MCF 10A (cell line): ENCODE data around the gene KCNJ6. TPM values are rescaled to one million over a fixed set of nuclear protein-coding genes. Genes with fewer than 3 reads are reported as not detected.

ENCODE experiments used
- BruUV-seq: library from RNA; stranded (reverse); fragments of 400-500 nt; replicated peaks from 2 replicates; lab custom pipeline; 2021; lab: Mats Ljungman, UMichigan
- CTCF ChIA-PET: fragments of 300-600 bp; sonication (Branson Sonifier 250); formaldehyde crosslinking; extraction: SDS; loops from one replicate; lab custom pipeline; 2021; ENCODE audit warnings: antibody characterized with exemption, inconsistent platforms; lab: Yijun Ruan, JAX
- POLR2A ChIA-PET: fragments of 300-600, 350-650 bp; sonication (Branson Sonifier 250); formaldehyde crosslinking; extraction: SDS; loops from one replicate; lab custom pipeline; 2020; ENCODE audit warnings: antibody characterized with exemption, inconsistent platforms; lab: Yijun Ruan, JAX
- DNase-seq: peaks from one replicate; pipeline ENCODE4 v3.0.0-alpha.2; 2018; ENCODE audit not compliant: unreplicated experiment
- H3K27ac Mint-ChIP-seq: one replicate; pipeline ENCODE4 v1.8.0; 2022; ENCODE audit warnings: mild to moderate bottlenecking, low read depth, mixed read lengths; ENCODE audit not compliant: unreplicated experiment
- H3K27me3 Mint-ChIP-seq: one replicate; pipeline ENCODE4 v1.8.0; 2022; ENCODE audit warnings: mixed read lengths; ENCODE audit not compliant: insufficient read depth, unreplicated experiment
- H3K36me3 Mint-ChIP-seq: one replicate; pipeline ENCODE4 v1.8.0; 2022; ENCODE audit warnings: mild to moderate bottlenecking, moderate library complexity, mixed read lengths; ENCODE audit not compliant: insufficient read depth, unreplicated experiment
- H3K4me1 Mint-ChIP-seq: one replicate; pipeline ENCODE4 v1.8.0; 2022; ENCODE audit warnings: mixed read lengths; ENCODE audit not compliant: insufficient read depth, unreplicated experiment
- H3K4me3 Mint-ChIP-seq: one replicate; pipeline ENCODE4 v1.8.0; 2022; ENCODE audit warnings: mild to moderate bottlenecking, moderate library complexity, mixed read lengths; ENCODE audit not compliant: unreplicated experiment
- H3K9me3 Mint-ChIP-seq: one replicate; pipeline ENCODE4 v1.8.0; 2022; ENCODE audit warnings: mixed read lengths; ENCODE audit not compliant: unreplicated experiment
- intact Hi-C: fragments of 100-400 bp; cut with micrococcal nuclease; formaldehyde crosslinking; loops from 2 replicates; pipeline ENCODE4 v1.14.1; 2022
- total RNA-seq: library from RNA; stranded (reverse); gene quantifications from 2 replicates; pipeline ENCODE4 v1.2.3, GENCODE V29; 2022
- TF ChIP-seq, protein P1 (sequence below): fragments of 200-600 bp; IDR thresholded peaks from one replicate; pipeline ENCODE4 v1.8.0; 2022; ENCODE audit warnings: antibody characterized with exemption, mild to moderate bottlenecking; ENCODE audit not compliant: unreplicated experiment

Gene KCNJ6
- total RNA-seq, 1 experiment from 2014 or later = 0.28 TPM

GRCh38 chr21:37673801-37674575 lies 242.3 kb downstream of the KCNJ6 start:
- Mint-ChIP-seq H3K4me1 (peaks cover 15% of the 10 kb centered on the region), H3K9me3 (peaks cover 17% of the 10 kb centered on the region), H3K36me3 (peaks cover 5% of the 10 kb centered on the region), H3K4me3 (no peak overlapping the region), H3K27ac (peak overlapping the region; percentile 43), H3K27me3 (peaks cover 11% of the 10 kb centered on the region)
- ChIA-PET CTCF (interaction anchor here (0.6 to 3.8 kb wide), 28 partner anchors 10 to 1251 kb away, joined by 3 to 24 read pairs (median 5); no protein-coding TSS in a partner anchor), POLR2A (interaction anchor here (0.5 to 0.6 kb wide), 2 partner anchors 412 to 466 kb away, joined by 3 to 4 read pairs; no protein-coding TSS in a partner anchor)
- intact Hi-C loops = no loop called here
- no TSS peak for BruUV-seq
- TF ChIP-seq, protein P1, sequence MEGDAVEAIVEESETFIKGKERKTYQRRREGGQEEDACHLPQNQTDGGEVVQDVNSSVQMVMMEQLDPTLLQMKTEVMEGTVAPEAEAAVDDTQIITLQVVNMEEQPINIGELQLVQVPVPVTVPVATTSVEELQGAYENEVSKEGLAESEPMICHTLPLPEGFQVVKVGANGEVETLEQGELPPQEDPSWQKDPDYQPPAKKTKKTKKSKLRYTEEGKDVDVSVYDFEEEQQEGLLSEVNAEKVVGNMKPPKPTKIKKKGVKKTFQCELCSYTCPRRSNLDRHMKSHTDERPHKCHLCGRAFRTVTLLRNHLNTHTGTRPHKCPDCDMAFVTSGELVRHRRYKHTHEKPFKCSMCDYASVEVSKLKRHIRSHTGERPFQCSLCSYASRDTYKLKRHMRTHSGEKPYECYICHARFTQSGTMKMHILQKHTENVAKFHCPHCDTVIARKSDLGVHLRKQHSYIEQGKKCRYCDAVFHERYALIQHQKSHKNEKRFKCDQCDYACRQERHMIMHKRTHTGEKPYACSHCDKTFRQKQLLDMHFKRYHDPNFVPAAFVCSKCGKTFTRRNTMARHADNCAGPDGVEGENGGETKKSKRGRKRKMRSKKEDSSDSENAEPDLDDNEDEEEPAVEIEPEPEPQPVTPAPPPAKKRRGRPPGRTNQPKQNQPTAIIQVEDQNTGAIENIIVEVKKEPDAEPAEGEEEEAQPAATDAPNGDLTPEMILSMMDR = no peak
- DNase-seq = no peak

DNA sequence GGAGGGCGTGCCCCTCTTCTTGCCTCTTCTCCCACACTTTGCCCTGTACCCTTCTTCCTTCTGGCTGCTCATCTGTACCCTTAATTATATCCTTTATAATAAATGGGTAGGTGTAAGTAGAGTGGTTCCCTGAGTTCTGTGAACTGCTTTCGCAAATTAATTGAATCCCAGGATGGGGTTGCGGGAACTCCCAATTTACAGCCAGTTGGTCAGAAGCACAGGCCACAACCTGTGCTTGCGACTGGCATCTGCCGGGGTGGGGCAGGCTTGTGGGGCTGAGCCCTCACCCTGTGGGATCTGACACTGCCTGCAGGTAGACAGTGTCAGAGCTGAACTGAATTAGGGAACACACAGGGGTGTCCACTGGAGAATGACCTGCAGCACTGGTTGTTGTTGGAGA lies 244.9 kb downstream of the KCNJ6 start:
- DNase-seq = peak; percentile 22
- Mint-ChIP-seq H3K27me3 (no peaks in the 10 kb centered on the region), H3K4me3 (no peak overlapping the region), H3K36me3 (peaks cover 5% of the 10 kb centered on the region), H3K27ac (peak overlapping the region; percentile 80), H3K4me1 (peaks cover 15% of the 10 kb centered on the region), H3K9me3 (no peaks in the 10 kb centered on the region)
- intact Hi-C loops = no loop called here
- CTCF ChIA-PET = interaction anchor here (0.9 to 2.2 kb wide), 6 partner anchors 10 to 548 kb away, joined by 3 to 8 read pairs (median 4); no protein-coding TSS in a partner anchor
- BruUV-seq = no TSS peak
- POLR2A ChIA-PET = interaction anchor here (0.5 to 1.2 kb wide), 4 partner anchors 12 to 462 kb away, joined by 3 to 4 read pairs (median 4); no protein-coding TSS in a partner anchor
- TF ChIP-seq, protein P1 = no peak

- peak overlapping the region; percentile 80 for H3K27ac Mint-ChIP-seq
- peaks cover 16% of the 10 kb centered on the region for H3K4me1 Mint-ChIP-seq
- peak; percentile 59 for DNase-seq
- ChIA-PET CTCF (interaction anchor here (0.9 to 2.2 kb wide), 6 partner anchors 10 to 548 kb away, joined by 3 to 8 read pairs (median 4); no protein-coding TSS in a partner anchor), POLR2A (interaction anchor here (0.5 to 1.2 kb wide), 4 partner anchors 11 to 462 kb away, joined by 3 to 4 read pairs (median 4); no protein-coding TSS in a partner anchor)
- TF ChIP-seq, protein P1 = no peak
- H3K36me3 Mint-ChIP-seq = peaks cover 5% of the 10 kb centered on the region
- no TSS peak for BruUV-seq
- no peaks in the 10 kb centered on the region for H3K27me3 Mint-ChIP-seq
- intact Hi-C loops = no loop called here
- H3K9me3 Mint-ChIP-seq = no peaks in the 10 kb centered on the region
- H3K4me3 Mint-ChIP-seq = no peak overlapping the region
Observed at GRCh38 chr21:37670883-37671282, 245.4 kb downstream of the KCNJ6 start.

DNA sequence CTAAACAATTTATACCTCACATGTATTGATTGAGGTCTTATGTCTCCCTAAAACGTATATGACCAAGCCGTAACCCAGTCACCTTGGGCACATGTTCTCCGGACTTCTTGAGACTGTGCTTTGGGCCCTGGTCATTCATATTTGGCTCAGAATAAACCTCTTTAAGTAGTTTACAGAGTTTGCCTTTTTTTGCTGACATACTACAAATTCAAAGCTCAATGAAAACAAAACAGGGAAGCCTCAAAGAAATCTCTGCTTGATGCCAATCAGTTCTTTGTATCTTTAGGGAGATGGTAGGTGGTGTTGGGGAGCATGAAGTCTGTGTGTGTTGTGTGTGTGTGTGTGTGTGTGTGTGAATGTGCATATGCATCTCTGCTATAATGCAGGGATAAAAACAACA lies 247.0 kb downstream of the KCNJ6 start:
- peaks cover 25% of the 10 kb centered on the region for H3K4me1 Mint-ChIP-seq
- TF ChIP-seq, protein P1 = no peak
- POLR2A ChIA-PET = interaction anchor here (0.9 kb wide), 1 partner anchor 21 kb away, joined by 3 read pairs; no protein-coding TSS in a partner anchor
- no peaks in the 10 kb centered on the region for H3K9me3 Mint-ChIP-seq
- H3K27me3 Mint-ChIP-seq = no peaks in the 10 kb centered on the region
- CTCF ChIA-PET = interaction anchor here (0.6 to 0.9 kb wide), 2 partner anchors 11 to 18 kb away, joined by 3 to 4 read pairs; no protein-coding TSS in a partner anchor
- no peak overlapping the region for H3K4me3 Mint-ChIP-seq
- BruUV-seq = no TSS peak
- intact Hi-C loops = no loop called here
- DNase-seq = no peak
- H3K27ac Mint-ChIP-seq = no peak overlapping the region
- H3K36me3 Mint-ChIP-seq = peaks cover 5% of the 10 kb centered on the region
